Bronchial epithelial cell (primary cell): ENCODE data around the gene ADAMTS9. TPM values are rescaled to one million over a fixed set of nuclear protein-coding genes. Genes with fewer than 3 reads are reported as not detected.

ENCODE experiments used
- DNase-seq: peaks from one replicate; pipeline ENCODE4 v3.0.0-alpha.2; 2010; ENCODE audit warnings: low read depth
- FAIRE-seq: peaks from 2 replicates; lab custom pipeline; 2011; peaks lifted over from hg19 to GRCh38; lab: Jason Lieb, UNC
- H3K27me3 ChIP-seq: 2 replicates; pipeline ENCODE4 v1.5.1; 2011; ENCODE audit warnings: low read length; ENCODE audit not compliant: control insufficient read depth, insufficient read depth
- H3K36me3 ChIP-seq: 2 replicates; pipeline ENCODE4 v1.5.1; 2011; ENCODE audit warnings: low read length; ENCODE audit not compliant: control insufficient read depth, insufficient read depth
- H3K4me3 ChIP-seq: 2 replicates; pipeline ENCODE4 v1.5.1; 2011; ENCODE audit warnings: mild to moderate bottlenecking, low read depth, low read length, control low read depth
- total RNA-seq: library from RNA; depleted of rRNA; stranded (reverse); fragments of >200 nt; gene quantifications from 2 replicates; pipeline ENCODE4 v1.2.1, GENCODE V29; 2014
- TF ChIP-seq, protein P1 (sequence below): IDR thresholded peaks from 2 replicates; pipeline ENCODE4 v1.5.1; 2011; ENCODE audit warnings: mild to moderate bottlenecking, moderate library complexity, low read length, control low read depth, inconsistent platforms; ENCODE audit not compliant: insufficient read depth, severe bottlenecking

Gene ADAMTS9
- total RNA-seq, 1 donor from 2014 or later: 0.26 TPM

DNA sequence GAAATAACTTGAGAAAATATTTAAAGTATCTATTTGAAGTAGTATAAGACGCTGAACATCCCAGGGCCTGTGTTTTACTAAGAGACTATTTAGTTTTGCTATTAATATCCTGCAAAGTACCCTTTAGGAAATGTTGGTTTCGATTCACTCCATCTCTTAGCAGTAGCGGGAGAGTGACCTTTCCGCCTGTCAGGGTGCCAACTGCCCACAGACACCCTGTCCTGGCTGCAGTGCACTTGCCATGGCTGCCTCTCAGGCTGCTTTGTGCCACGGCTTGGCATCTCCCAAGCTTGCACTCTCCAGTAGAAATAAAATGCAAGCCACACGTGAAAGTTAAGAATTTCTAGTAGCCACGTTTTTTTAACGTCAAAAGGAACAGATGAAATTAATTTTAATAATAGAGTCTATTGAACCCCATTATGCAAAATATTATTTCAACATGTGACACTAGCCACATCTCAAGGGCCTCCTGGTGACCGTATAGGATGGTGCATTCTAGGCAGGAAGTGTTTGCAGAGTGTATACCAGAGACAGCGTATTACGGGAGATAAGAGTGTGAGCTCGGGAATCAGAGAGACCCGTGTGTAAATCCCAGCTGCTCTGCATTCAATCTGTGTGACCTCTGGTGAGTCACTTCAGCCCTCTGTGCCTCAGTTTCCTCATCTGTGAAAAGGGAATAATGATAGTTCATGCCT lies 19.8 kb downstream of the ADAMTS9 start:
- no peak for DNase-seq
- TF ChIP-seq, protein P1, sequence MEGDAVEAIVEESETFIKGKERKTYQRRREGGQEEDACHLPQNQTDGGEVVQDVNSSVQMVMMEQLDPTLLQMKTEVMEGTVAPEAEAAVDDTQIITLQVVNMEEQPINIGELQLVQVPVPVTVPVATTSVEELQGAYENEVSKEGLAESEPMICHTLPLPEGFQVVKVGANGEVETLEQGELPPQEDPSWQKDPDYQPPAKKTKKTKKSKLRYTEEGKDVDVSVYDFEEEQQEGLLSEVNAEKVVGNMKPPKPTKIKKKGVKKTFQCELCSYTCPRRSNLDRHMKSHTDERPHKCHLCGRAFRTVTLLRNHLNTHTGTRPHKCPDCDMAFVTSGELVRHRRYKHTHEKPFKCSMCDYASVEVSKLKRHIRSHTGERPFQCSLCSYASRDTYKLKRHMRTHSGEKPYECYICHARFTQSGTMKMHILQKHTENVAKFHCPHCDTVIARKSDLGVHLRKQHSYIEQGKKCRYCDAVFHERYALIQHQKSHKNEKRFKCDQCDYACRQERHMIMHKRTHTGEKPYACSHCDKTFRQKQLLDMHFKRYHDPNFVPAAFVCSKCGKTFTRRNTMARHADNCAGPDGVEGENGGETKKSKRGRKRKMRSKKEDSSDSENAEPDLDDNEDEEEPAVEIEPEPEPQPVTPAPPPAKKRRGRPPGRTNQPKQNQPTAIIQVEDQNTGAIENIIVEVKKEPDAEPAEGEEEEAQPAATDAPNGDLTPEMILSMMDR: no peak
- Histone ChIP-seq H3K36me3 (no peaks in the 10 kb centered on the region), H3K27me3 (no peaks in the 10 kb centered on the region), H3K4me3 (no peak overlapping the region)
- FAIRE-seq: no peak

DNA sequence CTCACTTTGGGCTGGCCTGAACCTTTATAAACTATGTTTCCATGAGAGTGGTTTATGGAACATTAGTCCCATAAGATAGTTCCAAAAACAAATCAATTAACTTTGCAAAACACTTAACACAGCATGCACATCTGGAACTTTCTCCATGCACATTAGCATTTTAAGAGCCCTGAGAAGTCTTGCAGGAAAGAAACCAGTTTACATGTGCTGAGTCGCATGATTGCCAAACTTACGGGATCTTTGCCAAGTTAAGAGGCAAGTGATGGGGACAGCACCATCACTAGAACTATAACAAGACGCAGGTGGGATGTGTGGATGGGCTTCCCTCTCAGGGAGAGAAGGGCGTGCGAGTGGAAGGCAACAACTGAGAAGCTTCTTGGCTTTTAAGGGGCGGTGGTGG lies 20.7 kb downstream of the ADAMTS9 start:
- Histone ChIP-seq H3K36me3 (no peaks in the 10 kb centered on the region), H3K27me3 (no peaks in the 10 kb centered on the region), H3K4me3 (no peak overlapping the region)
- peak; percentile 35 for DNase-seq
- TF ChIP-seq, protein P1: no peak
- FAIRE-seq: no peak

DNA sequence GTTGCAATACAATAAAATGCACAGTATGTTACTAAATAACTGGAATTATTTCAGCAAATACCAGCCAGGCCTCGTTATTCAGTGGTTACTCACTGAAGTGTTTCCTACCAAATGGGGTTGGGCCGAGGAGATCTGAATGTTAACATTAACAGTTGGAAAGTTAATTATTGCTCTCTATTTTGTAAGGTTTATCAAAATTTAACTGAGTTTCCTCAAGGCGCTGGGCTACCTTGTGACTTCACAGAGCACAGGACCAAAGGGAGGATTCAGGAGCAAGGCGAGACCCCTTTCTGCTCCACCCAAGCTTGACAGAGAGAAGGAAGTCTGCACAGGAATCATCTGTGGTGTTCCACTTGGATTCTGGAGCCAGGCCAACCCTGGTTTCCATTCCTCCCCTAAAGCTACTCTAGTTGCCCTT lies 21.6 kb downstream of the ADAMTS9 start:
- TF ChIP-seq, protein P1: no peak
- Histone ChIP-seq H3K36me3 (no peaks in the 10 kb centered on the region), H3K27me3 (no peaks in the 10 kb centered on the region), H3K4me3 (no peak overlapping the region)
- FAIRE-seq (no peak), DNase-seq (peak; percentile 53)

- H3K27me3 ChIP-seq: no peaks in the 10 kb centered on the region
- no peak for DNase-seq
- TF ChIP-seq, protein P1: no peak
- H3K4me3 ChIP-seq: no peak overlapping the region
- no peaks in the 10 kb centered on the region for H3K36me3 ChIP-seq
- no peak for FAIRE-seq
Observed at GRCh38 chr3:64664397-64664796, 23.4 kb downstream of the ADAMTS9 start.

- DNase-seq (no peak), FAIRE-seq (no peak)
- TF ChIP-seq, protein P1: no peak
- Histone ChIP-seq H3K4me3 (no peak overlapping the region), H3K27me3 (no peaks in the 10 kb centered on the region), H3K36me3 (no peaks in the 10 kb centered on the region)
Observed at GRCh38 chr3:64659617-64659978, 28.2 kb downstream of the ADAMTS9 start.

GRCh38 chr3:64658001-64658400 lies 29.8 kb downstream of the ADAMTS9 start:
- FAIRE-seq (peak; percentile 62), DNase-seq (no peak)
- no peak overlapping the region for H3K4me3 ChIP-seq
- no peaks in the 10 kb centered on the region for H3K27me3 ChIP-seq
- TF ChIP-seq, protein P1: no peak
- H3K36me3 ChIP-seq: no peaks in the 10 kb centered on the region
